ENCODE data around the gene SART3. TPM values are rescaled to one million over a fixed set of nuclear protein-coding genes. Genes with fewer than 3 reads are reported as not detected.
"Not testable (repeated sequence)": the region's sequence is repeated elsewhere in the genome, so short reads cannot be mapped to it uniquely, and the experiment has no call there.

Gene SART3
- total RNA-seq, 2 experiments from 2014 or later: 63.0 to 72.6 TPM

DNA sequence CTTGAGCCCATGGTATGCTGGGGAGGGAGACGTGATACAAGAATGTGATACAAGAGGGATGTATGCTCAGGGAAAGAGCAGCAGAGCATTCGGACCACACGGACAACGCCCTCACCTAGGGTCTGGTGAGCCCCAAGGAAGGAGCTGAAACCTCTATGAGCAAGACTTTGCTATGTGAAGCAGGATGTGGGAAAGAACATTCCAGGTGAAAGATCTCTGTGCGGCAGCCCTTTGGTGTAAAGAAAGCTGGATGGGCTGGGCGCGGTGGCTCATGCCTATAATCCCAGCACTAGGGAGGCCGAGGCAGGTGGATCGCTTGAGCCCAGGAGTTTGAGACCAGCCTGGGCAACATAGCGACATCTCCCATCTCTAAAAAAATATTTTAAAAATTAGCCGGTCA lies 62.8 kb downstream of the SART3 start:
- no peak overlapping the region for H3K27ac Mint-ChIP-seq
- H3K27me3 Mint-ChIP-seq: peaks cover 24% of the 10 kb centered on the region

DNA sequence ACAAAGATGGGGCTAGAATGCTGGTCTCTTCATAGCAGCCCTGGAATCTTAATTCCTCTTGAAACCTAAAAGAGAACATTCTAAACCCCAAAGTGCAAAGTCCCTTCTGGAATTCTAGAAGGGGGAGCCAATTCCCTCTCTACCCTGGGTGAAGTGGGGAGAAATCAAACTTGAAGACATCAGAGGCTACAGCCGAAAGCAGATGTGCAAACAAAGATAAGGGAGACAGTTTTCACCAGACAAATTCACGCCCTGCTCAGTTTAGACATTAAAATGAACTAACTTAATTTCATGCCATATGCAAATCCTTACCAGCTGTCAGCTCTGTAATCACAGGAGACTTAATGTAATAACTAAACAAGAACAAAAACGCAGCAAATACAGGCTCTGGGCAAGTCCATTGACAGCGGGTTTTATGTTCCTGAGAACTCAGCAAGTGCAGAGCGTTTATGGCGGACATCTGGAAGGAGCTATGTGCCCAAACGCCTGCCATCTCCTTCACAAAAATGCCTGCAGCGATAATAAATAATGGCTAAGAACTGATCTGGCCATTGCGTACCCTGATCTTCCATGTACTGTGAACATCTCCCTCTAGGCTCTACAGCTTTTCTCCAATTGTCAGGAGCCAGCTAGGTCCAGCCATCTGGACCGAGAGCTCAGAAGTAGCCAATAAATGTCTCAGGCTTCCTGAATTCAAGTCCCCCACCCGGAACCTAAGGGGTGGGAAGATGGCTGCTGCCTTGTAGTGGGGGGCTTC lies 65.0 kb downstream of the SART3 start:
- ChIA-PET CTCF (interaction anchor here (1.2 kb wide), 1 partner anchor 19 kb away, joined by 3 read pairs; the partner anchor contains the start of gene FICD), POLR2A (no interaction called here)
- DNase-seq: no peak
- Mint-ChIP-seq H3K4me3 (no peak overlapping the region), H3K4me1 (no peaks in the 10 kb centered on the region), H3K27me3 (peaks cover 32% of the 10 kb centered on the region), H3K27ac (no peak overlapping the region), H3K36me3 (ENCODE audit: low read depth) (no peaks in the 10 kb centered on the region), H3K9me3 (no peaks in the 10 kb centered on the region)

More for the DNA sequence above, 62.8 kb downstream of the SART3 start:
- DNase-seq: no peak
- CTCF ChIA-PET: interaction anchor here (0.5 kb wide), 1 partner anchor 16 kb away, joined by 3 read pairs; no protein-coding TSS in a partner anchor
- Mint-ChIP-seq H3K4me3 (no peak overlapping the region), H3K4me1 (no peaks in the 10 kb centered on the region), H3K9me3 (peaks cover 10% of the 10 kb centered on the region), H3K36me3 (ENCODE audit: low read depth) (no peaks in the 10 kb centered on the region)
- POLR2A ChIA-PET: no interaction called here

DNA sequence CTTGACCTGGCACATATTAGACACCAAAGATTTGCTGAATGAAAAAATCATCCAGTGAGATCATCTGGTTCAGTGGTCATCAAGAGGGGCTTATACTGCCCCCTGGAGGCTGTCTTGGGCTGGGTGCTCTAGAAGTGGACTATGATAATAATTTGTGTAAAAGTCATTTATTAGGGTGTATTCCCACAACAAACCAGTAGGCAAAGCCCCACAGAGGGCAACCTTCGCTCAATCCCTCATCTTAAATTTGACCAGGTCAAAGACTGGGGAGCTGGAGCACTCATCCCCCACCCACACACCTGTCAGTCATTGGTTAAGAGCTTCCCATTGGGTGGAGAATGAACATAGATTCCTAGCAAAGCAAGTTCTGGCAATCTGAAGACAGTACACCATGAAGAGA lies 65.9 kb downstream of the SART3 start:
- Mint-ChIP-seq H3K27ac (no peak overlapping the region), H3K27me3 (peaks cover 33% of the 10 kb centered on the region), H3K4me1 (no peaks in the 10 kb centered on the region), H3K36me3 (ENCODE audit: low read depth) (no peaks in the 10 kb centered on the region), H3K4me3 (no peak overlapping the region), H3K9me3 (no peaks in the 10 kb centered on the region)
- POLR2A ChIA-PET: no interaction called here
- CTCF ChIA-PET: no interaction called here
- peak; percentile 35 for DNase-seq

DNA sequence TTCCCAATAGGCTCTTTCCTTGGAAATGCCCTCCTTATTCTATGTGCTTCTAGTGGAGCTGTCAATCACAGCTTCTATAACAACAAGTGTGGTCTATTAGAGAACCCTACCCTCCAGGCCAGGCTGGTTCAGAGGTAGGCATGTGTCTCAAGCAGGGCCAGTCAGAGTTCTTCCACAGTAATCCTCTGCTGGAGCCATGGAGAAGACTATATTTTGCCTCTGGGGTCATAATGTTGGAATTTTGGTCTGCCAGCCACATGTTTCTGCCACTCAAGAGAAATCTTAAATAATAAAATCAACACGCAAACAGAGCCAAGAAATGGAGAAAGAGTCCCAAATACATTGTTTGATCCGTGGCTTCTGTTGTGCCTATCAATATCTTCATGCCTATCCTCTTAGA lies 69.7 kb downstream of the SART3 start:
- Mint-ChIP-seq H3K4me1 (no peaks in the 10 kb centered on the region), H3K27me3 (peaks cover 35% of the 10 kb centered on the region), H3K27ac (no peak overlapping the region), H3K4me3 (no peak overlapping the region), H3K36me3 (ENCODE audit: low read depth) (no peaks in the 10 kb centered on the region), H3K9me3 (peaks cover 5% of the 10 kb centered on the region)
- ChIA-PET POLR2A (no interaction called here), CTCF (interaction anchor here (1.4 to 1.6 kb wide), 2 partner anchors 10 to 19 kb away, joined by 3 to 4 read pairs; no protein-coding TSS in a partner anchor)
- no peak for DNase-seq

DNA sequence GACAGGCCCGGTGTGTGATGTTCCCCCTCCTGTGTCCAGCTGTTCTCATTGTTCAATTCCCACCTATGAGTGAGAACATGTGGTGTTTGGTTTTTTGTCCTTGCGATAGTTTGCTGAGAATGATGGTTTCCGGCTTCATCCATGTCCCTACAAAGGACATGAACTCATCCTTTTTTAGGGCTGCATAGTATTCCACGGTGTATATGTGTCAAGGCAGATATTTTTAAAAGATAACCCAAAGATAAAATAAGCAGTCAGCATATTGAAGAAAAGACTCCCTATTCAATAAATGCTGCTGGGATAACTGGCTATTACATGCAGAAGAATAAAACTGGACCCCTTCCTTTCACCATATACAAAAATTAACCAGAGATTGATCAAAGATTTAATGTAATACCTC lies 73.9 kb downstream of the SART3 start:
- H3K4me3 Mint-ChIP-seq; H3K27me3 Mint-ChIP-seq; H3K9me3 Mint-ChIP-seq; CTCF ChIA-PET; H3K27ac Mint-ChIP-seq; DNase-seq; H3K36me3 Mint-ChIP-seq (ENCODE audit: low read depth); POLR2A ChIA-PET; H3K4me1 Mint-ChIP-seq: not testable (repeated sequence)

DNA sequence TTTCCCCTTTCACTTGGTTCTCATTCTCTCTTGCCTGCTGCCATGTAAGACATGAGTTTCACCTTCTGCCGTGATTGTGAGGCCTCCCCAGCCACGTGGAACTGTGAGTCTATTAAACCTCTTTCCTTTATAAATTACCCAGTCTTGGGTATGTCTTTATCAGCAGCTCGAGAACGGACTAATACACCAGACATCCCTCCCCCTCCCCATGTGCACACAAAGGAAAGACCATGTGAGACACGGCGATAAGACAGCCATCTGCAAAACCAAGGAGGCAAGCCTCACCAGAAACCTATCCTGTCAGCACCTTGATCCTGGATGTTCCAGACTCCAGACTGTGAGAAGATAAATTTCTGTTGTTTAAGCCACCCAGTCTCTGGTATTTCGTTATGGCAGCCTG lies 75.6 kb downstream of the SART3 start:
- H3K4me1 Mint-ChIP-seq; POLR2A ChIA-PET; H3K36me3 Mint-ChIP-seq (ENCODE audit: low read depth); H3K27ac Mint-ChIP-seq; H3K4me3 Mint-ChIP-seq; H3K27me3 Mint-ChIP-seq; DNase-seq; CTCF ChIA-PET; H3K9me3 Mint-ChIP-seq: not testable (repeated sequence)

DNA sequence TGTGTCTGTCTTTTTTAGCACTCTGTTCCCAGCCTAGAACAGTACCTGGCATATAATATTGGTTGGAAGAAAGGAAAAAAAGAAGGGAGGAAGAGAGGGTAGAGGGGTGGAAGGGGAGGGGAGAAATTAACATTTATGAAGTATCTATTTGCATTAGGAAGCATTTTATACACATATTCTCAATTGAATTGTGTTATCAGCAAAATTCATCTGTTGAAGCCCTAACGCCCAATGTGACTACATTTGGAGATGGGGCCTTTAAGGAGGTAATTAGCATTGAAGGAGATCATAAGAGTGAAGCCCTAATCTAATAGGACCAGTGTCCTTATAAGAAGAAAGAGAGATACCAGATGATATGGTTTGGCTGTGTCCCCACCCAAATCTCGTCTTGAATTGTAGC lies 76.1 kb downstream of the SART3 start:
- Mint-ChIP-seq H3K4me1 (no peaks in the 10 kb centered on the region), H3K27me3 (peaks cover 2% of the 10 kb centered on the region), H3K9me3 (peaks cover 5% of the 10 kb centered on the region), H3K36me3 (ENCODE audit: low read depth) (no peaks in the 10 kb centered on the region), H3K4me3 (no peak overlapping the region), H3K27ac (no peak overlapping the region)
- ChIA-PET POLR2A (no interaction called here), CTCF (no interaction called here)
- DNase-seq: no peak

DNA sequence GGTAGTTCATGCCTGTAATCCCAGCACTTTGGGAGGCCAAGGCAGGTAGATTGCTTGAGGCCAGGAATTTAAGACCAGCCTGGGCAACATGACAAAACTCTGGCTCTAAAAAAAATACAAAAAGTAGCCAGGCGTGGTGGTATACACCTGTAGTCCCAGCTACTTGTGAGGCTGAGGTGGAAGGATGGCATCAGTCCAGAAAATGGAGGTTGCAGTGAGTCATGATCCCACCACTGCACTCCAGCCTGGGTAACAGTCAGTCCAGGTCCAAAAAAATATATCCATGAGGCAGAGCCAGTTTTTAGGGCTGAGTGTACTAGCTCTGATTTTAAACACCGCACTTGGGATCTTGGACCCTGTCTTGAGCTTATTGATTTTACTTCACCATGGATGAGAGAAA lies 76.5 kb downstream of the SART3 start:
- peaks cover 2% of the 10 kb centered on the region for H3K27me3 Mint-ChIP-seq

DNA sequence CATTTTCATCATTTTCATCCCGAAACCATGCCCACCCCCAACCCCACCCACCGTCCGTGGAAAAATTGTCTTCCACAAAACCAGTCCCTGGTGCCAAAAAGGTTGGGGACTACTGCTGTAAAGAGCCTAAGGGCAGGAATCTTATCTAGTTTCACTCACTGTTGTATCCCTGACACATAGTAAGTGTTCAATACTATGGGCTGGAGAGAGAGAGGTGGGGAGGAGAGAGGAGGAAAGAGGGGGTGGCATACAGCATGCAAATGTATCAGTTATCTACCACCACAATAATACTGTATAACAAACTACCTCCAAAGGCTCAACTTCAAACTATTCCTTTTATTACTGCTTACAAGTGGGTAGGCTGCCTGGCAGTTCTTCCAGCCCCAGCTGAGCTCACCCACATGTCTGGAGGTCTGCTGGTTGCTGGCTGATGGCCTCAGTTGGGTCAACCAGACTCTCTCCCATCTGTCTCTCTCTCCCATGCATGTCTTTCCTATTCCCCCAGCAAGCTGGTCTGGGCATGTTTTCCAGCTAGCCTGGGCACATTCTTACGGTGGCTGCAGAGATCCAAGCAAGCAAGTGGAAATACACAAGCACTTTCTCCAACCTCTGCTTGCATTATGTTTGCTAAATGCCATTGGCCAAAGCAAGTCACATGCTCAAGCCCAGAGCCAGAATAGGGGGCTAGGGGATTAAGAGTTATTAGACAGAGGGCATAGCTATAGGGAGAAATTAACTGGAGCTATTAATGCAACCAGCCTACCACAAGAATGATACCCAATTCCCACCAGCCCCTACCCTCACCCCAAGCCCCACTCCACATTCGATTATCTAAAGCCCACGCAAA lies 77.5 kb downstream of the SART3 start:
- no peak overlapping the region for H3K4me3 Mint-ChIP-seq
- H3K4me1 Mint-ChIP-seq: no peaks in the 10 kb centered on the region
- H3K36me3 Mint-ChIP-seq (ENCODE audit: low read depth): no peaks in the 10 kb centered on the region
- H3K9me3 Mint-ChIP-seq: peaks cover 5% of the 10 kb centered on the region
- H3K27me3 Mint-ChIP-seq: no peaks in the 10 kb centered on the region
- ChIA-PET CTCF (interaction anchor here (1.2 kb wide), 1 partner anchor 17 kb away, joined by 6 read pairs; no protein-coding TSS in a partner anchor), POLR2A (no interaction called here)
- no peak for DNase-seq
- no peak overlapping the region for H3K27ac Mint-ChIP-seq

More for the DNA sequence above, 76.5 kb downstream of the SART3 start:
- Mint-ChIP-seq H3K27ac (no peak overlapping the region), H3K9me3 (peaks cover 5% of the 10 kb centered on the region), H3K4me3 (no peak overlapping the region), H3K36me3 (ENCODE audit: low read depth) (no peaks in the 10 kb centered on the region), H3K4me1 (no peaks in the 10 kb centered on the region)
- ChIA-PET POLR2A (no interaction called here), CTCF (interaction anchor here (1.2 kb wide), 1 partner anchor 18 kb away, joined by 6 read pairs; no protein-coding TSS in a partner anchor)
- no peak for DNase-seq

DNA sequence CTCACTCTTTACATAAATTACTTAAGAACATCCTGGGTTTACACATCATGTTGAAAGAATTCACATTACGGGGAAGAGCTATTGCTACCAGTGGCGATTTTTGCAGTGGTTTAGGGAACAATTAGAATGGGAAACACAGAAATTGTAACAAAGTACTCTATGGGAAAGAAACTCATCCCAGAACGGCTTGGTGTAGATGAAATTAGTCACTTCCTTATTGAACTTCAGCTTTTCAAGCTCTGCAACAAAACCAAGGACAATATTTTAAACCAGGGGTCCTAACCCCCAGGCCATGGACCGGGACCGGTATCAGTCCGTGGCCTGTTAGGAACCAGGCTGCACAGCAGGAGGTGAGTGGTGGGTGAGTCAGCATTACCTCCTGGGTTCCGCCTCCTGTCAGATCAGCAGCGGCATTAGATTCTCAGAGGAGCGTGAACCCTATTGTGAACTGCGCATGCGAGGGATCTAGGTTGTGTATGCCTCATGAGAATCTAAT lies 78.2 kb downstream of the SART3 start:
- no peak overlapping the region for H3K27ac Mint-ChIP-seq
- peaks cover 5% of the 10 kb centered on the region for H3K9me3 Mint-ChIP-seq
- no peaks in the 10 kb centered on the region for H3K36me3 Mint-ChIP-seq (ENCODE audit: low read depth)
- ChIA-PET POLR2A (no interaction called here), CTCF (no interaction called here)
- no peaks in the 10 kb centered on the region for H3K27me3 Mint-ChIP-seq
- no peaks in the 10 kb centered on the region for H3K4me1 Mint-ChIP-seq
- H3K4me3 Mint-ChIP-seq: no peak overlapping the region
- DNase-seq: no peak

DNA sequence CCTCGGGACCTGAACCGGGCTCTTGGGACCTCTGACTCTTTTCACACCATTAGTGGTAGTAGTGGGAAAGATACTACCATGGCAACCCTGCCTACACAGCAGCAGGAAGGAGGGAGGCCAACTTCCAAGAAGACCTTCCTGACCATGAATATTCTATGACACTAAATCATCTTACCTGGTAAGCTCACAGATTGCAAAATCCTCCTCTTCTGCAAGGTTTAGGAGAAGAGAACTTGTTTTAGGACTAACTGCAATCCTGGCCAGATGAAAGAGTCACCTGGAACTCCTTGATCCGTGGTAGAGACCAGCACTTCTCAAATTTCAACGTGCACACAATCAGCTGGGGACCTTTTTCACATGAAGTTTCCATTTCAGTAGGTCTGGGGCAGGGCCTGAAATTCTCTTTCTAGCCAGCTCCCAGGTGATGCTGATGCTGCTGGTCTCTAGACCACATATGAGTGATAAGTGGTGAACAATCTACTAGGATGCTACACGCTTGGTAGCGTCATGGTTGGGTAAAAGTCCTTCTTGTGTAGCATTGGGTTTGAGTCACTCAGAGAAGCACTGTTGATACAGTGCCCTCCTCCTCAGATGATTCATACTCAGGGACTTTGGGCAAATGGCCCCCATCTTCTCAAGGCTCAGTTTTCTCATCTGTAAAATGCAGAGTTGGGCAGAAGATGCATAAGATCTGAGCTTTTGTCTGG lies 81.5 kb downstream of the SART3 start:
- Mint-ChIP-seq H3K4me3 (no peak overlapping the region), H3K27me3 (no peaks in the 10 kb centered on the region), H3K9me3 (no peaks in the 10 kb centered on the region), H3K27ac (no peak overlapping the region), H3K4me1 (no peaks in the 10 kb centered on the region), H3K36me3 (ENCODE audit: low read depth) (no peaks in the 10 kb centered on the region)
- DNase-seq: no peak
- ChIA-PET POLR2A (no interaction called here), CTCF (no interaction called here)

DNA sequence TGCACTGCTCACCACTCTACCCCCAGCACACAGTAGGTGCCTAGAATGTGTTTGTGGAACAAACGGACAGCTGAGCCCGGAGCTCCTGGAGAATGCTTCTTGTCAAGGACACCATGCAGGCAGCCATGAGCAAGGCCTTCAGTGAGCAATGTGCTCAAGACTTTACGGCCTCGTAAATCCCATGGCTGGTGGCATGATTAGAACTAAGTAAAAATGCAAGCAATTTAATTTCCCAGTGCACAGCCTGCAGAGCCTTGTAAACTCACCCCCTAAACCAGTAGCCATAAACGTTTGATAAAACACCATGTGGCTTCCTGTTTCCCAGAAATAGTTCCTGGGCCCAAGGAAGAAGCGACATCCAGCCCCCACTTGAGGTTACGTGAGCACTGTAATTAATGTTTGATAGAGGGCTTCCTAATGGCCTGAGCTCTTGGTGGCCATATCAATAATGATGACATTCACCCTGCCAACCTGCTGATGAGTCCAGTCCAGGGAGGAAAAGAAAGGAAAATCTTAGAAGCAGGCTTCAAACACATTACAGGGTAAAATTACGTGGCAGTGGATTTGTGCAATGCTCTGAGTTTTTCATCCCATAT lies 82.3 kb downstream of the SART3 start:
- H3K36me3 Mint-ChIP-seq (ENCODE audit: low read depth): no peaks in the 10 kb centered on the region
- no peak overlapping the region for H3K4me3 Mint-ChIP-seq
- H3K9me3 Mint-ChIP-seq: no peaks in the 10 kb centered on the region
- no peaks in the 10 kb centered on the region for H3K27me3 Mint-ChIP-seq
- no peak overlapping the region for H3K27ac Mint-ChIP-seq
- H3K4me1 Mint-ChIP-seq: no peaks in the 10 kb centered on the region
- ChIA-PET CTCF (no interaction called here), POLR2A (no interaction called here)
- DNase-seq: no peak

DNA sequence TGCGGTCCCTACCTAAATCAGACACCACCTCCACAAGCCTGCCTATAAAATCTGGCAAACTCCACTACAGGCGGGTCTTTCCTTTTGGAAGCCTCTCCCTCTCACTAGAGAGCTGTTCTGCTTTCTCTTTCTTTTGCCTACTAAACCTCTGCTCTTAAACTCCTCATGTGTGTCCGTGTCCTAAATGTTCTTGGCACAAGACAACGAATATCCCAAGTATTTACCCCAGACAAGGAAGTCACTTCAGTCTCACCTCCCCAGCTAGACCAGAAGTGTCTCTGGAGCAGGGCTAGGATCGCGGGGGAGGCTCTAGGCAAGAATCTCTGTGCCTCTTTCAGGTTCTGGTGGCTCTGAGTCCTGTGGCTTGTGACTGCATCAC lies 83.1 kb downstream of the SART3 start:
- H3K4me3 Mint-ChIP-seq: no peak overlapping the region
- ChIA-PET POLR2A (no interaction called here), CTCF (no interaction called here)
- H3K27ac Mint-ChIP-seq: no peak overlapping the region
- no peaks in the 10 kb centered on the region for H3K4me1 Mint-ChIP-seq
- no peaks in the 10 kb centered on the region for H3K27me3 Mint-ChIP-seq
- no peak for DNase-seq
- H3K36me3 Mint-ChIP-seq (ENCODE audit: low read depth): no peaks in the 10 kb centered on the region
- no peaks in the 10 kb centered on the region for H3K9me3 Mint-ChIP-seq

Measured in activated CD4-positive, alpha-beta T cell treated with anti-CD3 and anti-CD28 coated beads, Interleukin-2, amount 10 ng/mL, durations not matched to agents 7 days and 5 days (primary cell).